GM19023 (cell line): ENCODE data around the gene SMTNL1.

Source experiments
- ATAC-seq: cut with Tn5 transposase; IDR thresholded peaks from one replicate; pipeline ENCODE4 v1.9.1; 2021; ENCODE audit warnings: mild to moderate bottlenecking, moderate library complexity; ENCODE audit not compliant: unreplicated experiment

Gene SMTNL1

DNA sequence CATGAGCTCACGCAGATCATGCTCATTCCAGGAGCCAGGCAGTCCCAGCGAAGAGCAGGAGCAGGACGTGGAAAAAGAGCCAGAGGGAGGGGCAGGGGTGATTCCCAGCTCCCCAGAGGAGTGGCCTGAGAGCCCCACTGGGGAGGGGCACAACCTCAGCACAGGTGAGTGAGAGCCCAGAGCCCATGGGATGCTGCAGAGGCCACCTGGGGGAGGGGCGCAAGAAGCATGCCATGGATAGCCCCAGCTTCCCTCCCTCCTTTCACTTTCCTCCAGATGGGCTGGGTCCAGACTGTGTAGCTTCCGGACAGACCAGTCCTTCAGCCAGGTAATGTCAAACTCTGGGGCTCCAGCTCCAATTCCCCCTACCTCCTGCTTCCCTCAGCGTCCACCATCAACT is 6.2 kb downstream of the SMTNL1 start:
- no peak for ATAC-seq

DNA sequence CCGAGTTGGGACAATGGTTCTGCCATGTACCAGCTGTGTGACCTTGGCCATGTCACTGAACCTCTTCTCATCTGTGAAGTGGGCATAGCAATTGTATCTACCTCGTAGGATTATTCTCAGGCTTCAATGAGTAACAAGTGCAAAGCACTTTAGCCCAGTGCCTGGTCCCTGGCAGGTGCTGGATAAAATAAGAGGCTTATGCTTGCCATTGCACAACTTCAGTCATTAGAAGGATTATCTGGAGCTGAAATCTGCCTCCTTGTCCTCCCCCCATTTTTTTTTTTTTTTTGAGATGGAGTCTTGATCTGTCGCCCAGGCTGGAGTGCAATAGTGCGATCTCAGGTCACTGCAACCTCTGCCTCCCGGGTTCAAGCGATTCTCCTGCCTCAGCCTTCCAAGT is 7.2 kb downstream of the SMTNL1 start:
- ATAC-seq: no peak

DNA sequence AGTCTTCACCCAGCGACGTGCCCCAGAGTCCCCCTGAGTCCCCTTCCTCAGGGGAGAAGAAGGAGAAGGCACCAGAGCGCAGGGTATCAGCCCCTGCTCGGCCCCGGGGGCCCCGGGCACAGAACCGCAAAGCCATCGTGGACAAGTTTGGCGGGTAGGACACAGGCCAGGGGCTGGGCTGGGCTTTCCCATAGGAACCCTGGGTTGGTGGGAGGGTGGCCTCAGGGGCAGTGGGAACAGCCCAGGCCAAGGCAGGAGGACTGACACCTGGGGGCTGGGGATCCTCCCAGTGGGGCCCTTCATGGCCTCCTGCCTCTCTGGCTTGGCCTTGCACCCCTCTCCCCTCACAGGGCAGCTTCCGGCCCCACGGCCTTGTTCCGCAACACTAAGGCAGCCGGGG is 8.5 kb downstream of the SMTNL1 start:
- no peak for ATAC-seq

DNA sequence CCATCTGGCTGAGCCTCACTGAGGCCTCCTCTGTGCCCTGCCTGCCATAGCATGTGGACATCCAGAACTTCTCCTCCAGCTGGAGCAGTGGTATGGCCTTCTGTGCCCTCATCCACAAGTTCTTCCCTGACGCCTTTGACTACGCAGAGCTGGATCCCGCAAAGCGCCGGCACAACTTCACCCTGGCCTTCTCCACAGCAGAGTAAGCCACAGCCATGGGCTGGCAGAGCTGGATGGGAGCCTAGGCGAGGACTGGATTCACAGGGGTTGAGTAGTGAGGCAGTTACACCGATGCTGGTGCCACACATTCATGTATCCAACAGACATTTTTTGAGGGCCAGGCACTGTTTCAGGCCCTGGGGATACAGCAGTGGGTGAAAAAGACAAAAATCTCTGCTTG is 9.1 kb downstream of the SMTNL1 start:
- no peak for ATAC-seq

DNA sequence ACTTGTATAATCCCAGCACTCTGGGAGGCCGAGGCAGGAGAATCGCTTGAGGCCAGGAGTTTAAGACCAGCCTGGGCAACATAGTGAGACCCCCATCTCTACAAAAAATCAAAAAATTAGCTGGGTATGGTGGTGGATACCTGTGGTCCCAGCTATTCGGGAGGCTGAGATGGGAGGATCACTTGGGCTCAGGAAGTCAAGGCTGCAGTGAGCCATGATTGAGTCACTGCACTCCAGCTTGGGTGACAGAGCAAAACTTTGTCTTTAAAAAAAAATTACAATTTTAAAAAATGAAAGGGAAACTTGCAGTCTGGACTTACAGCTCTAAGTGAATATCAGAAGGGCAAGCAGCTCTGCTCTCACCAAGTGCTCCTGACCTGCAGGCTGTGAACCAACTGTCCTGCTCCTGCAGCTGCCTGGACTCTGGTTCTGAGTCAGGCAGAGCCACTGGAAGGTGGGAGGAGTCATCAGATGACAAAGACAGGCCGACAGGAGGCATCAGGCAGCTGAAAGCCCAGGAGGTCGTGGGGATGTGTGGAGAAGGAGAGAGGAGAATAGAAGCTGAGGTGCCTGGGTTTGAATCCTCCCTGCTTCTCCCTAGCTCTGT is 9.6 kb downstream of the SMTNL1 start:
- peak; percentile 68 for ATAC-seq

DNA sequence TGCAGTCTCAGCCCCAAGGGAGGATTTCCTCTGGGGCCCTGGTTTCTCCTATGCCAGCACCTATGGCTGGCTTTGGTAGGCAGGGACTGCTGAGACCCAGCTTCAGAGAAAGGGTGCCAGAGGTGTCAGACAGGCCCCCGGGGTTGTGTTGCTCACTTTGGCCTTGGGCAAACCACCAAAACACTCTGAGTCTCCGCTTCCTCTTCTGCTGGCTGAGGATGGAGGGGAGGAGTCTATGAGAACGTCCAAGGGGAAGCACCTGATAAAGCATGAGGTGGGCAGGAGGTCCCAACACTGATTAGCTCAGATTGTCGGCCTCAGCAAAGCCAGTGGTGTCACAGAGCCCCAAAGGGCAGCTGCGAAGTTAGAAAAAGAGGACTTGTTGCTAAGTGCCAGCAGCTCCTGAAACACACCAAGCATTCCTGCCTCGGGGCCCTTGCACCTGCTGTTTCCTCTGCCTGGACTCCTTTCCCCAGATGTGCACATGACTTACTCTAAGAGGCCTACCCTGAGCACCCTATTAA is 10.5 kb downstream of the SMTNL1 start:
- peak; percentile 87 for ATAC-seq

DNA sequence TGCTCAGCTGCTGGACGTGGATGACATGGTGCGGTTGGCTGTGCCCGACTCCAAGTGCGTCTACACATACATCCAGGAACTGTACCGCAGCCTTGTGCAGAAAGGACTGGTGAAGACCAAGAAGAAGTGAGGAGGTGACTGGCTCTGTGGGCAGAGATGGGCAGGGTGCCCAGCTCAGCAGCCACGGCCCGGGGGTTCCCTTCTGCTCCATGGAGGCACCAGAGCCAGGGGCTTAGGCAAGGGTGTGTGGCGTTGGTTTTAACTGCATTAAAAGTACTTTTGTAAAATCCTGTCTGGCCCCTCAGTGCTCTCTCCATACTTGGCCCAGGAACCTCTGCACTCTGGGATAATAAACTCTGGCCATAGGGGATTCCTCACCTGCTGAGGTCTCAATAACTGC is 12.6 kb downstream of the SMTNL1 start:
- ATAC-seq: no peak

DNA sequence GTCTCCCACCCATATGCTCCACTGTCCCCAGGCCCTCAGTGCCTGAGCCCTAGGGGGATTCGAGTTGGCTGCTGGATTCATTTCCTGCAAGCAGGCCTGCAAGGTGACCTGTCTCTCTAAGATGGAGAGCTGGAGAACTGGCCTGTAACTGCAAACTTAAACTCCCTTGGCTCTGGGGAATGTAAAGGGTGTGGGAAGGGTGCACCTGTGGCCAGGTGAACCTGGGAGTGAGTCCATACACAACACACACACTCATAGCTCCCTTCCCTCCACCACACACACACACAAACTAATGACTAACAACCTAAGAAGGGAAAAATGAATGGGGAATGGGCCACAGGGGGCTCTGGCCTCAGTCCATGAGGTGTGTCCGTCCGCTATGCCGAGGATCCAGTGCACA is 14.5 kb downstream of the SMTNL1 start:
- ATAC-seq: no peak

DNA sequence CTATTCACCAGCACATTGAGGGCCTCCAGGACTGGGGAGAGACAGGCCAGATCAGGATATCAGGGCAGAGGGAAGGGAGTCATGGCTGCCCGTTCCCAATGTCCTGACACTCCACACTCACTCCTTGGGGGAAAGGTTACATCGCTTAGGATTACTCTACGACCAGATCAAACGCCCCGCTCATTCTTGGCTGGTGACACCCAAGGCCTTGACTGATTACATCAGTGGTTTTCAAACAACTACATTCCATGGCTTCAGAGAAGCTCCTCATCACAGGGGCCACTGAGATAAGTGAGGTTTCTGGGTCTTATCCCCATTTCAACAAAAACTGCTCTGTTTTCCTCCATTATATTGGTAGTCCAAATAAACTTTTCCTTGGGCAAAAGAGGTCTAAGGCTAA is 15.1 kb downstream of the SMTNL1 start:
- no peak for ATAC-seq

DNA sequence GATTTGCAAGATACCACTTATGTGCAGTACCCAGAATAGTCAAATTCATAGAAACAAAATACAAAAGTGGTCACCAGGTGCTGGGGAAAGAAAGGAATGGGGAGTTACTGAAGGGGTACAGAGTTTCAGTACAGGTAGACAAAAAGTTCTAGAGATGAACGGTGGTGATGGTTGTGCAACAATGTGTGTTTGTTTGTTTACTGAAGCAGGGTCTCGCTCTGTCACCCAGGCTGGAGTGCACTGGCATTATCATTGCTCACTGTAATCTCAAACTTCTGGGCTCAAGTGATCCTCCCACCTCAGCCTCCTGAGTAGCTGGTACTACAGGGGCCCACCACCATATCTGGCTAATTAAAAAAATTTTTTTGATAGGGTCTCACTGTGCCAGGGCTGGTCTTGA is 18.0 kb downstream of the SMTNL1 start:
- no peak for ATAC-seq

DNA sequence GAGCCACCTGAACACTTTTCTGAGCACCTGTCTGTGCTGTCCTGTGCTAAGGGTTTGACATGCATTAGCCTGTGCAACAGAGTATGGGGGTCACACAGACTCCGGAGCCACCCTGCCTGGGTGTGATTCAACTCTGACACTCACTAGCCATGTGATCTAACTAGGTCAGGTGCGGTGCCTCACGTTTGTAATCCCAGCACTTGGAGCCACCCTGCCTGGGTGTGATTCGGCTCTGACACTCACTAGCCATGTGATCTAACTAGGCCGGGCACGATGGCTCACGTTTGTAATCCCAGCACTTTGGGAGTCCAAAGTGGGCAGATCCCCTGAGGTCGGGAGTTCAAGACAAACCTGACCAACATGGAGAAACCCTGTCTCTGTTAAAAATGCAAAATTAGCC is 18.6 kb downstream of the SMTNL1 start:
- ATAC-seq: no peak

DNA sequence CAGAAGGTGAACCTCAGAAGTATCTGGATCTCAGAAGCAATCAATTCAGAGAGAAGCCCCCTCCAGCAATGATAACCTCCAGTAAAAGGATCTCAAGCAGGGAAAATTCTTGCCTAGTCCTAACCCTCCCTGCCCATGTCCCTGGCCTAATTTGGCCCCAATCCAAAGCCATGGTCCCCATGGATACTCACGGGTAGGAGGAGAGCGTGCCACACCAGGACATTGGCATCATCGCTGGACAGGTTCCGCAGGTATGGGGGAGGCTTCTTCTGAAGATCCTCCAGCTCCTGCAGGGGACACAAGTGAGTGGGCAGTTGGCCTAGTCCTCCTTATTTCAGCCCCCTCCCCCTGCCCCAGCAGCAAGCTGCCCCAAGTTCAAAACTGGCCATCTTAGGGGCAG is 22.8 kb downstream of the SMTNL1 start:
- no peak for ATAC-seq

DNA sequence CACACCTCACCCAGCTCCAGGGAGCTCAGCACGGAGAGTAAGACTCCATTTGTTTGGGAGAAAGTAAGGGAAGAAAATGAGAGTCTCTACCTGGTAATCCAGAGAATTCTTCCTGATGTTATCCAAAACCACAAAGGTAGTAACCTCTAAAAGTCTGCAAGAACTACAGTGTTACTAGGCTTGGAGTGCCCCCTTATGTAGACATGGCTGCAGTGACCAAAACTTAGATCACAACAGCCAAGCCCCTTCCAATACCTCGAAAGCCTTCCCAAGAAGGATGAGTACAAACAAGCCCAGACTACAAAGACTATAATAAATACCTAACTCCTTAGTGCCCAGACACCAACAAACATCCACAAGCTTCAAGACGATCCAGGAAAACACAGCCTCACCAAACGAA is 25.2 kb downstream of the SMTNL1 start:
- ATAC-seq: no peak

DNA sequence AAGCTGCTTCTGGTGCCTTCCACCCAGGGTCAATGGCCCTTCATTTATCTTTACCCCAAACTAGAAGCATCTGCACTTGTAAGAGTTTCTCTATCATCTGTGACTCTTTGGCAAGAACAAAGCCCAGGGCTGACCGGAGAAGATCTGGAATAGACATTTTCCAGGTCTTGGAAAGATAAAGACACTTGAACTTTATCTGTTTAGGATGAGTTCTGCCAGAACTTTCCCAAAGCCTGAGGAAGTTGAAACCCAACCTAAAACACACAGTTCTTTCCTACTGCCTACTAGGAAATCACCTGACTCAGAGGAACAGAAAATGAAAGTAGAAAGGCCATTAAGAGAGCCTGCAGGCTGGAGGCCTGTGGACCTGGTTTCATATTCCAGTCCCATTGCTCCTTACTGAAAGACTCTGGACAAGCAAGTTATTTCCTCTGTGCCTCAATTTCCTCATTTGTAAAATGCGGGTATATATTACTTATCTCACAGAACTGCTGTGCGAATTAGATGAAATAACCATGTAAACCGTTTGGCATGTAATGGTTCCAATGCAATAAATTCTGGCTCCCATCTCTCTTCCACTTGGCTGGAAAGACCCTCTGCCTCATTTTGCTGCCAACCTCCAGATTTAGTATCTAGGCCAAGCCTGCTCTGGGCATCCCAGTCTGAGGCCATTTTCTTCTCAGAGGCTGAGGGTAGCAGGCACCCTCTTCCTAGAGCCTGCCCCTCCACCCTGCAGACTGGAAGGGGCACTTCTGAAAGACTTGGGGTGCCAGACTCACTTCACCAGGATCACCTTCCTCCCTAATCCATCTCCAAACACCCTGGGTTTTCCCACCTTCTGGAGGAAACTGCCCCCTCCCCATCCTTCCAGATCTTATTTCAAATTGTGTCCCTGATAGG is 28.9 kb downstream of the SMTNL1 start:
- ATAC-seq: peak; percentile 43

DNA sequence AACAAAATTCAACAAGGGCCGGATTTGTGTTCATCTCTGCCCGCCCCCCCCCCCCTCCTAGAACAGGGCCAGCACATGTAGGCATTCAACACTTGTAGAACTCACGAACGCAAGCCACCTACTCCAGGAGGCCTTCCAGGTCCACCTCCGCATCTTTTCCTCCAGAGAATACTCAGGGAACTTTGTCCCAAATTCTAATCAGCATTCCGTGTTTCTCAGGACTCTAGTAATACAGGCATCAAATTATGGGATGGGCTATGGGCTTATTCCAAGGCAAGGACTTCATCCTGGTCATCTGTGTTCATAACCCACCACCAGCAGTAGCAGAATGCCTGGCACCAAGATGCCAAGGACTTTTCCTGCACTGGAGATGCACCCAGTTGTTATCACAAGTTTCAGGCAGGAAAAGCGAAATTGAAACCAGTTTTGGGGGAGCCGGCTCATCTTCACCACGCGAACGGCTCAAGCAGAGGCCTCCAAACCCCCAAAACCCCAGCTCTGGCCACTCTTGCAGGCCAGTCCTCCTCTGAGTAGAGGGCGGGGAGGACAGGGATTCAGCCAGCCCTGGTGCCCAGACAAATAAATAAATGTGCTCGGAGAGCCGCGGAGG is 29.6 kb downstream of the SMTNL1 start:
- ATAC-seq: peak; percentile 11

DNA sequence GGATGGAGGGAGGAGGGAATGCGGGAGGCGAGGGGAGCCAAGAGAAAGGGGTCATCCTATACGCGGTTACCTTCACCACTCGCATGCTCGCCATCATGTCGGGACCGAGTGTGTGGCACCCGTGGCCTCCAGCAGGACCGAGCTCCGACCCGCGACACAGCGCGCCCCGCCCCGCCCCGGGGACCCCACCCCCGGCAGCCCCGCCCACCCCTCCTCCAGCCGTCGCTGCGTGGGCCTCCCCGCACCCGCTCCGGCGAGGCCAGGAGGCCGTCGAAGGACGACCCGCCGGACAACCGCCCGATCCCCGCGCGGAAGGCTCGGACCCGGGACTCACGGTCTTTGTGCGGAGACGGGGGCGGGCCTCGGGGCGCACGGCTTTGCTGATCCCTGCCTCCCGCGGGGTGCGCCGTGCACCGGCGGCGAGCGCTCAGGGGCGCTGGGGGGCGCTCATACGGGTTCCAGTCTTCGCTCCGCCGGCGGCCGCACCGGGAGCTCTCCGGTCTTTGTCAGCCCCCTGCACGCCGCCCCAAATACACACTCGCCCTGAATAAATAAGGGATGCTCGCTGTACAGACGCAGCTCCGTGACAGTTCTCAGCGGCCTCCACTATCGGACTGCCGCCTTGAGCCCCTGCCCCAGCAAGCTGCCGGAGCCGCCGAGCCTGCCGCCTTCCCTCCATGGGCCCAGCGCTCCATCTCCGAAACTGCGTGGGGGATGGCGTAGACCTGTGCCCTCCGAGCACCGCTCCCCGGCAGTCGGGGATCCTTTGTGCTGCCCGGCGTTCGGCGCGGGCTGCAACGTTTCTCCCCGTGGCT is 30.3 kb downstream of the SMTNL1 start, which contains the start of gene UBE2L6:
Gene UBE2L6, minus strand, starts transcription at position 158 of the 815 bp plus-strand sequence. Its CDS starts 61 bp downstream, at position 97.
- peak; percentile 76 for ATAC-seq

DNA sequence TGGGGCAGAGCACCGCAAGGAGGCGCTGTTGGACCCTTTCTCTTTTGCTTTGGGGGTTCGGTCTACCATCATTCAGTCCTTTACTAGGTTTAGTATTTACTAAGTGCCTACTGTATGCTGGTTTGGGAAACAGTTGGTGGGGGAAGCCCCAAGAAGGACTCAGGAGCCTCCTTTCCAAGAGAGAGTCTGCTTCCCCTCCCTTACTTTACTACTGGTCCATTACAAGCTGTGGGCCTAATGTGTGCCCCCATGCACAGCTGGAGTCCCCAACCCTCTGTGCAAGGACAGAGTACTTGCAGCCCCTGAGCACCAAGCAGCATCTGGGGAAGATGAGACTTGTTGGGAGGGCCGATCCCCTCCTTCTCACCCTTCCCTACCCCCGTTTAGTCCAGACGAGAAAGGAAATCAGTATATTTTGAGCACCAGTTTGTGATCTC is 31.0 kb downstream of the SMTNL1 start:
- ATAC-seq: peak; percentile 6

DNA sequence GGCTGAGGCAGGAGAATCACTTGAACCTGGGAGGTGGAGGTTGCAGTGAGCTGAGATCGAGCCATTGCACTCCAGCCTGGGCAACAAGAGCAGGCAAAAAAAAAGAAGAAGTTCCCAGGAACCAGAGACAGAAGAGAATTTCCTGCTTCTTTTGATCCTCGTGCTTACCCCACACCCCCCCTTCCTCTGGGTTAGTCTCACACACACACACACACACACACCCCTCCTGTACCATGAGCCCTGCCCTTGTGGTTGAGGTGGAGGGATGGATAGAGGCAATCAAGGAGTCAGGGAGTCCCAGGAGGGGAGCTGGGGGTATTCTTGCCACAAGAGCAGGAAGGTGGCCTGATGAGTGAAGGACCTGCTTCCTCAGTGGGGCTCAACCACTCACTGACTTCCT is 34.2 kb downstream of the SMTNL1 start:
- no peak for ATAC-seq

DNA sequence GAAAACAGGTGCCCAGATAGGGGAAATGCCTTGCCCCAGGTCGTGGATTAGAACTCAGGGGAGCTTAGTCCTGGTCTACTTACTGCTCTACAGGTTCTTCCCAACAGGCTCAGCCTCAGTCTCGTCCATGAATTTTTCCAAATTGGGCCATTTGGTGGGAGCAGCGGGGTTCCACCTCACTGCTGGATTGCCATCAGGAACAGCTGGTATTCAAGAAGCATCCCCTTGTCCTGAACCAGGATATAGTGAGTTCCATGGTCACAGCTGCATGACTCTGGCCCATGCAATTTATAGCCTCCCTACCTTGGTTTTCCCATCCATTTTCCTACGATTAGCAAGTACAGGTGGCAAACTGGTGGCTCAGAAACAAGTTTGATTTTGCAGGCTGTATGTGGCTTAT is 36.7 kb downstream of the SMTNL1 start:
- no peak for ATAC-seq

DNA sequence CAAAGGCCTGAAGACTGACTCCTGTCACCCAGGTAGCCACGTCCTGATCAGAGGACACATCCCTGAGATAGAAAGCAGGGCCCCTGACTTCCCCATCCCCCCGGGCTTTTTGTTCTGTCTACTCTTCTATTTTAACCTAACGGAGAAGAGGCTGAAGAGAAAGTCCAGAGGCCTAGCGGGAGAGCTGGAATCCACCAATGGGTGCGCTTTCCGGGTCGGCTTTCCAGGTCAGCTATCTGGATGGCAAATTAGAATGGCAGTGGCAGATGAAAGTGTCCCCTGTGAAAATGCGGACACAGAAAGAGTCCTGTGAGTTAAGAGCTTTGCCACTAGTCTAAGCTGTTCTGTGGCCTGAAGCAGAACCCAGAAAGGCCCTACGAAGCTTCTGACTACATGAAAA is 46.9 kb downstream of the SMTNL1 start:
- ATAC-seq: no peak

DNA sequence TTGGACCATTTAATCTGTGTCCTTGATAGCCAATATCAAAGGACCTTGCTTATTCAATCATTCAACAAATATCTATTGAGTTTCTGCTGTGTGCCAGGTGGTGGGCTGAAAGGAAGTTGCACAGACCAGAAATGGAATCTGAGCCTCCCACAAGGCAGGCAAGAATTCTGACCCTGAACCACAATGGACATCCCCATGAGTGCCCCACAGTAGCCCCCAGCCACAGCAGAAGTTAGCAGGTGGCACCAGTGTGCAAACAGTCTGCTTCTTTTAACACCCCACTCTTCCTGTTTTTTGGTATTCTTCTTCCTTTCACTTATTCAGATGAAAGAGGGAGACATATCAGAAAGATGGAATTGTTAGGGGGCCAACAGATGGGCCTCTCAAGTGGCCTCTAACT is 47.9 kb downstream of the SMTNL1 start:
- no peak for ATAC-seq
